Stomach (tissue), 9 donors: ENCODE data around the gene CXADR. TPM values are rescaled to one million over a fixed set of nuclear protein-coding genes. Genes with fewer than 3 reads are reported as not detected.
A peak's percentile ranks its signal among the peaks of the same experiment; 100 is the strongest.

Experiments used
- DNase-seq, 2 donors: peaks; one replicate each; pipeline versions ENCODE4 v3.0.0 to v3.0.0-alpha.2; 2013 to 2019
- H3K27ac ChIP-seq, 5 donors: fragments of 200-600 bp in 4 of 5; sonication (generic) in 4 of 5; one replicate each; pipeline ENCODE4 v1.5.1; 2013 to 2019; ENCODE audit warnings: mild to moderate bottlenecking in 1 of 5, moderate library complexity in 1 of 5
- H3K27me3 ChIP-seq, 3 donors: fragments of 200-600 bp; sonication (generic); one replicate each; pipeline ENCODE4 v1.5.1; 2017 to 2019; ENCODE audit warnings: mixed run types in 1 of 3
- H3K36me3 ChIP-seq, 4 donors: fragments of 200-600 bp; sonication (generic); 1 replicate in 3 of 4; 2 replicates in 1 of 4; pipeline ENCODE4 v1.5.1; 2016 to 2019
- H3K4me1 ChIP-seq, 4 donors: fragments of 200-600 bp; sonication (generic); one replicate each; pipeline ENCODE4 v1.5.1; 2016 to 2019
- H3K4me3 ChIP-seq, 4 donors: fragments of 200-600 bp; sonication (generic) in 3 of 4; one replicate each; pipeline ENCODE4 v1.5.1; 2016 to 2019; ENCODE audit warnings: mild to moderate bottlenecking in 1 of 4
- H3K9me3 ChIP-seq, 4 donors: fragments of 200-600 bp; sonication (generic); one replicate each; pipeline ENCODE4 v1.5.1; 2016 to 2019
- CTCF ChIP-seq, 7 experiments: fragments of 450-650 bp in 4 of 7; fragments of 200-600 bp in 3 of 7; sonication (generic) in 3 of 7; IDR thresholded peaks; one replicate each; pipeline ENCODE4 v1.5.1; 2016 to 2019; ENCODE audit warnings: antibody characterized with exemption in 7 of 7, control low read depth in 2 of 7, mild to moderate bottlenecking in 1 of 7
- EP300 ChIP-seq: sonication (generic); formaldehyde crosslinking; IDR thresholded peaks from one replicate; pipeline ENCODE4 v1.6.1; 2017; ENCODE audit warnings: antibody characterized with exemption
- POLR2A ChIP-seq, 4 donors: fragments of 450-650 bp; IDR thresholded peaks; one replicate each; pipeline ENCODE4 v1.6.1; 2016; ENCODE audit warnings: antibody characterized with exemption in 4 of 4, control low read depth in 2 of 4, mild to moderate bottlenecking in 1 of 4, moderate library complexity in 1 of 4
- POLR2AphosphoS5 ChIP-seq, 3 donors: sonication (generic); formaldehyde crosslinking; IDR thresholded peaks; one replicate each; pipeline ENCODE4 v1.6.1; 2016; ENCODE audit warnings: antibody characterized with exemption in 3 of 3
- WGBS, 5 donors: extraction: QIAGEN DNeasy Blood & Tissue Kit in 3 of 5; methylation state at CpG; one replicate each; pipeline versions ENCODE4 v1.1.5 to v1.1.7; 2013 to 2018; 5-methylcytosine and 5-hydroxymethylcytosine counted together
- intact Hi-C: fragments of 100-400 bp; cut with DNase I; formaldehyde crosslinking; loops from one replicate; pipeline ENCODE4 v1.15.1; 2023; ENCODE audit warnings: low total_unique reads
- polyA plus RNA-seq, 3 donors: library from polyadenylated mRNA; stranded (reverse); fragments of 200-250 nt; gene quantifications; one replicate each; pipeline ENCODE4 v1.2.3, GENCODE V29; 2013
- total RNA-seq, 5 donors: library from RNA; depleted of rRNA; stranded (reverse); fragments of >200 nt; gene quantifications; one replicate each; pipeline versions ENCODE4 v1.1.0 to v1.2.3, GENCODE V29; 2014 to 2016
- donor health status: healthy with polysubstance abuse.
- donor health status: Bipolar disorder and iron deficiency.
- donor health status: healthy.

Gene CXADR
- total and polyA plus RNA-seq, 8 donors, result 2.3 to 174 (median 23.7) TPM

DNA sequence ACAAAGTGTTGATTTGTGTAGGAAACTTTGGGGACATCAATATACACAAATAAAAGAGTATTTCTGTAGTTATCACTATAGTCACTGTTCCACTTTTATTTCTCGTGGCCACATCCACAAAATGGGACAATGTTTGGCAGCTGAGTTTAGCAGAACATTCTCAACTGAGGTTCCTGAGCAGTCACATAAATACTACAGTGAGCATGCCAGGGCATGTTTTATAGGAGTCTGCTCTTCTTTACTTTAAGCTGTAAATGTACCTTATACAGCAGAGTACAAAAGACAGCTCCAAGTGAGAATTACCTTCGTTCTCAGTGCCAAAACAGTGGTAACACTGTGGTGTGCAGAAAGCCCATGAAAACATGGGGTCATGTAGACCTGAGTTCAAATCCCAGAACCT is 94.8 kb downstream of the CXADR start:
- H3K36me3 ChIP-seq, result peaks cover 15 to 41% (median 31%) of the 10 kb centered on the region in 4 donors
- TF ChIP-seq CTCF (IDR thresholded peaks at IDR 0.05) (no peak), POLR2A (IDR thresholded peaks at IDR 0.05) (no peak), POLR2AphosphoS5 (IDR thresholded peaks at IDR 0.05) (no peak), EP300 (no peak)
- intact Hi-C loops, result no loop called here
- no peaks in the 10 kb centered on the region for H3K9me3 ChIP-seq
- H3K27ac ChIP-seq, result no peak overlapping the region
- WGBS, 5 donors, result 76 to 94% (median 81%) methylated on average over 2 of the region's 2 CpGs
- DNase-seq, result no peak
- no peaks in the 10 kb centered on the region for H3K27me3 ChIP-seq
- peaks cover 0 to 43% (median 22%) of the 10 kb centered on the region in 4 donors for H3K4me1 ChIP-seq
- H3K4me3 ChIP-seq, result no peak overlapping the region

- peaks cover 0 to 21% (median 11%) of the 10 kb centered on the region in 4 donors for H3K36me3 ChIP-seq
- DNase-seq, result no peak
- intact Hi-C loops, result no loop called here
- no peak for TF ChIP-seq POLR2AphosphoS5 (IDR thresholded peaks at IDR 0.05)
- TF ChIP-seq CTCF (IDR thresholded peaks at IDR 0.05), result no peak
- TF ChIP-seq EP300, result no peak
- TF ChIP-seq POLR2A (IDR thresholded peaks at IDR 0.05), result no peak
- H3K9me3 ChIP-seq, result no peaks in the 10 kb centered on the region
- H3K4me1 ChIP-seq, result peaks cover 7 to 49% (median 23%) of the 10 kb centered on the region in 4 donors
- 86 to 95% (median 92%) methylated on average over 2 of the region's 2 CpGs for WGBS, 5 donors
- no peak overlapping the region for H3K4me3 ChIP-seq
- no peaks in the 10 kb centered on the region for H3K27me3 ChIP-seq
- no peak overlapping the region for H3K27ac ChIP-seq
These were observed 96.8 kb downstream of the CXADR start for GRCh38 chr21:17609681-17610080.

GRCh38 chr21:17610911-17611310 is 98.1 kb downstream of the CXADR start:
- intact Hi-C loops, result no loop called here
- Histone ChIP-seq H3K27ac (peak overlapping the region; percentile 72 to 97 (median 91)), H3K27me3 (no peaks in the 10 kb centered on the region), H3K4me3 (peak overlapping the region; percentile 71 to 89 (median 79)), H3K36me3 (peaks cover 0 to 15% (median 6%) of the 10 kb centered on the region in 4 donors), H3K9me3 (no peaks in the 10 kb centered on the region), H3K4me1 (peaks cover 7 to 49% (median 23%) of the 10 kb centered on the region in 4 donors)
- 11 to 20% (median 14%) methylated on average over 9 of the region's 9 CpGs for WGBS, 5 donors
- TF ChIP-seq POLR2AphosphoS5 (IDR thresholded peaks at IDR 0.05) (no peak), CTCF (IDR thresholded peaks at IDR 0.05) (no peak), EP300 (no peak), POLR2A (IDR thresholded peaks at IDR 0.05) (no peak)
- peak; percentile 27 to 69 for DNase-seq

- intact Hi-C loops, result no loop called here
- H3K27ac ChIP-seq, result peak overlapping the region; percentile 87 to 97 (median 93)
- peaks cover 7 to 46% (median 23%) of the 10 kb centered on the region in 4 donors for H3K4me1 ChIP-seq
- peak overlapping the region; percentile 71 to 89 (median 79) for H3K4me3 ChIP-seq
- H3K9me3 ChIP-seq, result no peaks in the 10 kb centered on the region
- H3K27me3 ChIP-seq, result no peaks in the 10 kb centered on the region
- TF ChIP-seq EP300, result no peak
- peak in 1 of 4 donors; percentile 24 for TF ChIP-seq POLR2A (IDR thresholded peaks at IDR 0.05)
- TF ChIP-seq POLR2AphosphoS5 (IDR thresholded peaks at IDR 0.05), result peak; percentile 44 to 71 (median 70)
- TF ChIP-seq CTCF (IDR thresholded peaks at IDR 0.05), result peak in 2 of 7 experiments; percentile 7 to 12
- peaks cover 0 to 15% (median 6%) of the 10 kb centered on the region in 4 donors for H3K36me3 ChIP-seq
- peak; percentile 86 to 96 for DNase-seq
- WGBS, 5 donors, result 0 to 1% (median 0%) methylated on average over 26 of the region's 26 CpGs
These were observed 98.7 kb downstream of the CXADR start for GRCh38 chr21:17611414-17612022.
